HG03159 (cell line): Measurements from ENCODE around the gene ACTN4.

Source experiments
- ATAC-seq: cut with Tn5 transposase; IDR thresholded peaks from one replicate; pipeline ENCODE4 v1.9.1; 2021; ENCODE audit warnings: mild to moderate bottlenecking, moderate library complexity; ENCODE audit not compliant: unreplicated experiment

Gene ACTN4

GRCh38 chr19:38635483-38636399 is 11.7 kb upstream of the ACTN4 start:
- no peak for ATAC-seq

- ATAC-seq, result no peak
Measured at GRCh38 chr19:38638461-38638860, 9.0 kb upstream of the ACTN4 start.

DNA sequence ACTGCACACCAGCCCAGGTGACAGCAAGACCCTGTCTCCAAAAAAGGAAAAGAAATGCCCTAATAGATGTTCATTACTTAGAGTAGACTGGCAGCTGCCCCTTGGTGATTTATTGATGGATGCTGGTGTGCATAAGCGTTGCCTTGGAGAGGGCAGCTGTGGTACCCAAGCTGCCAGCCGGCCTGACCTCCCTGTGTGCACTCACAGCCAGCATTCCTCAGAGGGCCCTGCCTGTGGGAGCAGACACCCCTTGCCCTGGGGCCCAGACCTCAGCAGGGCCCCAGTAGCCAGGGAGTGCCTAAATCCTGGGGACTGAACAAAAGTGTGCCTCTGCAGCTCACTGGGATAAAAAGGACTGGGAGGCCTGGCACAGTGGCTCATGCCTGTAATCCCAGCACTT is 7.8 kb upstream of the ACTN4 start:
- no peak for ATAC-seq

DNA sequence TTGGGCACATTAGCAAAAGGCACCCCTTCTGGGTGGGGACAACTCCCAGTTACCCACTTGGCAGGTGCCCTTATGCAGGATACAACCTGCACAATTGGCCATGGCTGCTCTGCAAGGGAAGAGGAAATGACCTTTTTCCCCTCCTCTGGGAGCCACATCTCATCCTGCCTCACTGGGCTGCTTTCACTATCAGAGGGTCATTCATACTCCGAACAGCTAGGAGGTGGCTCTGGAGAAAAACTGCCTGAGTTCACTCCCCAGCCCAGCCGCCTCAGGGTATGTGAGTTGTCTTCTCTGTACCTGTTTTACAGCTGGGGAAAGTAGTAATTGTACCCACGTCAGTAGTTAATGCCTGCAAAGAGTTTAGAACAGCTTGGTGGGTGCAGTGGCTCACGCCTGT is 7.1 kb upstream of the ACTN4 start:
- ATAC-seq, result no peak

GRCh38 chr19:38642176-38642575 is 5.3 kb upstream of the ACTN4 start:
- ATAC-seq, result no peak

DNA sequence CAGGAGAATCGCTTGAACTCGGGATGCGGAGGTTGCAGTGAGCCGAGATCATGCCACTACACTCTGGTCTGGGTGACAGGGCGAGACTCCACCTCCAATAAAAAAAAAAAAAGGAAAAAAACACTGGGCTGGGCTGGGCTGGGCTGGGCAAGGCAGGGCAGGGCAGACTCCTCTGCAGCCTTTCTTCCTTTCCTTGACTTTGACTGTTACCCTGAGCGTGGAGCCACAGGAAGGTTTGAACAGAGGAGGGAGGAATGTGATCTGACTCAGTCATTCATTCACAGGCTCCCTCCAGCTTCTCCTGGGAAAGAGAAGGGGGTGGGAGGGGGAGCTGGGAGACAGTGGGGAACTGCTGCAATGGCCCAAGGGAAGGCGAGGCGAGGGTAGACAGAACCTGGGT is 2.7 kb upstream of the ACTN4 start:
- ATAC-seq, result no peak

- no peak for ATAC-seq
Measured at GRCh38 chr19:38647966-38648768, 718 bp downstream of the ACTN4 start.

- no peak for ATAC-seq
Measured at GRCh38 chr19:38648769-38649304, 1.4 kb downstream of the ACTN4 start.

GRCh38 chr19:38649305-38650171 is 2.1 kb downstream of the ACTN4 start:
- ATAC-seq, result no peak

DNA sequence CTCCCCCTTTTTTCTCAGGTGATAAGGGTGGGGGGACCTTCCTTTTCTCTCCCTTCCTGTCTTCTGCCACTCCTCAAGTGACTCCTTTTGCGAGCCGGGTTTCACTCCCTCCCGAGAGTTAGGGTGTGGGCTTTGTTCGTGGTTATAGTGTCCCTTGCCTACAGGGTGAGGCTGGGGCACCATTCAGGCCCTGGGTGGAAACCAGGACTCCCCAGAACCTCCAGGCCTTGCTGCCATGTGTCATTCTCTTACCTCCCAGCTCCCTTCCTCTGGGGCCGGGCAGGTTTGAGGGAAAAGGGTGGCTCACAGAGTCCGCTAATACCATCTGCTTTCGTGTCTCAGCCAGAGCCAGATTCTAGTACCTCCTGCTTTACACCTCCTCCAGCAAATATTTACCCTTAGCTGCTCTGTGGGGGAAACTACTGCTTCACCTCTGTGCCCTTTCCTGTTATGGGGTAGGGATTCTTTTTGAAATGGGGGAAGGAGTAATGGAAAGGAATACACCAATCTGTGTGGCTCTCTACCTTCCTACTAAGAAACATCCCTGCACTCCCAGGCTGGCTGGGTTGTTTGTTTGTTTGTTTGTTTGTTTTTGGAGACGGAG is 2.8 kb downstream of the ACTN4 start:
- no peak for ATAC-seq

DNA sequence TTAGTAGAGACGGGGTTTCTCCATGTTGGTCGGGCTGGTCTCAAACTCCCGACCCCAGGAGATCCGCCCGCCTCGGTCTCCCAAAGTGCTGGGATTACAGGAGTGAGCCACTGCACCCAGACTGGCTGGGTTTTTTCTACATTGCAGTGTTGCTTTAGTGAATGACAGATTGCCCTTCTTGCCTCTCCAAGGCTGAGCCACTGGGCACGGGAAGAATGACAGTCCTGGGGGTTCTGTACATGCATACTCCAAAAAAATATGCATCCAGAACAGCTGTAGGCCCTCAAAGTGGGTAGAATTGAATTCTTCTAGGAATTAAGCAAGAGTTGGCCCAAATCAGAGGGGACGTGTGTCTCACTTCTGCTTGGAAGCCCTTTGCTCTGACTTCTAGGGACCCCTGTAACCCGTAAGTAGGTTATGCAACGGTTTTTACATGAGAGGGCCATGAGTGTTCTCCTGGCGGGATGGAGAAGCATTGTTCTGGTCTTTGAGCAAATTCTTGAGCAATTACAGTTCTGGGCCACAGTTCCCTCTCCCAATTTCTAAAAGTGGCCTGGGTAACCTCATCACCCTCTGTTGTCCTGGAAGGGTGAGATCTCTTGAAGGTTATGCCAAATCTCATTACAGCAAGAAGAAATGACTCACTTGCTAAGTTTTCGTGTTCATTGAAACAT is 3.6 kb downstream of the ACTN4 start:
- ATAC-seq, result no peak

GRCh38 chr19:38653028-38653571 is 5.7 kb downstream of the ACTN4 start:
- no peak for ATAC-seq

GRCh38 chr19:38654628-38655055 is 7.2 kb downstream of the ACTN4 start:
- no peak for ATAC-seq

DNA sequence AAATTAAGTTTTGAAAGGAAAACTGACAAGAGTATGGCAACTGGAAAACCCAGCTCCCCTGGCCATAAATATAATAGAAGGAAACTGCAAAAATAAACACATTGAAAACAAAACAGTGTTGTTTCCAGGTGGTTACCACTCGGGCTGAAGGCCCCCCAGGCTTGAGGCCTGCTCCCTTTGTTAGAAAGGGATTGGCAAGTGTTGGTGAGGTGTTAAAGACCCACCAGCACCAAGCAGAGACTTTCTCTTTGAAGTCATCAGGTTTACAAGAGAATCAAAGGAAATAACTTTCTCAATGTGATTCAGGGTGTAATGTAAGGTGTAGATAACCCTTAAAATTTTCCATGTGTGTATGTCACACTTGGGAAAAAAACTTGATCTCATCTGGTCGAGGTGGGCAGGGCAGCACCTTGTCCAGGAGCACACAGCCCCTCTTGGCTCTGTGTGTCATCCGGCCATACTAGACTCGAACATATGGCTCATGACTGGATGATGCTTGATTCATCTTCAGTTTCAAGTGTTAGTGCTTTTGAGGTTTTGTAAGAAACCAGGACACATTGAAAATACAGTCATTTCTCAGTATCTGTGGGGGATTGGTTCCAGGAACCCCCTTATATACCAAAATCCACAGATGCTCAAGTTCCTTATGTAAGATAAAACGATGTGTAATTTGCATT is 7.8 kb downstream of the ACTN4 start:
- ATAC-seq, result no peak

DNA sequence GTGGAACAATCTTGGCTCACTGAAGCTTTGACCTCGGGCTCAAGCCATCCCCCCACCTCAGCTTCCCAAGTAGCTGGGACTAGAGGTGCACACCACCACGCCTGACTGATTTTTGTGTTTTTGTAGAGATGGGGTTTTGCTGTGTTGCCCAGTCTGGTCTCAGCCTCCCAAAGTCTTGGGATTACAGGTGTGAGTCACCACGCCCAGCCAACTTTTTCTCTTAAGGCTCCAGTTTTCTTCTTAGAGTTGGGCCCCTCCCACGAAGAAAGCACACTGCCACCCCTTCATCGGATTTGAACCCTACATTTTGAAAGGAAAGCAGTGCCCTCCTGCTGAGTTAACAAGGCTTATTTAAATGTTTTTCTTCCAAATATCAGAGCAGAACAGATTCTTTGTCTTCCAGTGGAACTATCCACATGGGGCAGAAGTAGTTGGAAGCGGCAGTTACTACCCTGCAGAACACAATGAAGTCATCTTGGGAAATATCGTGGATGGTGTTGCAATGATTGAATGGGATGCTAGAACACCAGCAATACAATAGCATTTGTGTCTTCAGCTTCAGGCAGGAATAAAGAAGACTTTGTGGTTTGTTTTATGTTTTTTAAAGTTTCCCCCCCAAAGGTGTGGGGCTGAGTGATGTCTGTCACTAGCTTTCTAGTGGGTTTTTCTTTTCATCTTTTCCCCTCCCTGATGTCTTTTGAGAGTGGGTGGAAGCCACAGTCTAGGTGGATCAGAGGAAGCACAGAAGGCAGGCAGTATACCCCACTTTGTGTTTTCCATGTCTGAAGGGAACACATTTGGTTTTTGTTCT is 8.9 kb downstream of the ACTN4 start:
- no peak for ATAC-seq

GRCh38 chr19:38657633-38658222 is 10.3 kb downstream of the ACTN4 start:
- ATAC-seq, result no peak

DNA sequence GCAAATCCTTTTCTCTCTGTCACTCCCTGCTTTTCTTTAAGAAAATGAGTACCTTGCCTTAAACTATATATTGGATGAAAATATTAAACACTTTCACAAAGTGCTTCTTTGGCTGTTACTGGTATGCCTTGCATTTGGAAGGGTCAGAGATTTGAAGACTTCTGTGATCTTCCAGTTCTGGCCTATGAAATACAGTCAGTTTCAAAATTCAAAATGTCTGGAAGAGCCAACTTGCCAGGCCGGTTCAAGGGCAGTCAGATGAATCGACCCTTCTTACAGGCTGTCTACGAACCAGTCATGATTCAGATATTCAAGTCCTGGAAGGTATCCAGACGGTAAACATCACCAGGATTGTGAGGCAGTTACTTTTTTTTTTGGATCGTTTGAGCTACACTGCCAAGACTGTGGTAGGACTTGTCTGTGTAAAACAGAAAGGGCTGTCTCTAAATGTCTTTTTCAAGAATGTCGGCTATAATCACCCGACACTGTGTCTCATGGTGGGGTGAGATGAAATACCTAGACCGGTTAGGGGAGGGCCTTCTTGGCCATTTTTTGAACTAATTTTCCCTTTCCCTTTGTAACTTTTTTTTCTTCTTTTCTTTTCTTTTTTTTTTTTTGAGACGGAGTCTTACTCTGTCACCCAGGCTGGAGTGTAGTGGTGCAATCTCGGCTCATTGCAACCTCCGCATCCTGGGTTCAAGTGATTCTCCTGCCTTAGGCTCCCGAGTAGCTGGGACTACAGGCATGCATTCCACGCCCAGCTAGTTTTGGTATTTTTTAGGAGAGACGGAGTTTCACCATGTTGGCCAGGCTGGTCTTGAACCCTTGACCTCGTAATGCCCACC is 11.2 kb downstream of the ACTN4 start:
- ATAC-seq, result no peak
